ENCODE data around the gene GTF2F2.
A peak's percentile ranks its signal among the peaks of the same experiment; 100 is the strongest.

Gene GTF2F2

DNA sequence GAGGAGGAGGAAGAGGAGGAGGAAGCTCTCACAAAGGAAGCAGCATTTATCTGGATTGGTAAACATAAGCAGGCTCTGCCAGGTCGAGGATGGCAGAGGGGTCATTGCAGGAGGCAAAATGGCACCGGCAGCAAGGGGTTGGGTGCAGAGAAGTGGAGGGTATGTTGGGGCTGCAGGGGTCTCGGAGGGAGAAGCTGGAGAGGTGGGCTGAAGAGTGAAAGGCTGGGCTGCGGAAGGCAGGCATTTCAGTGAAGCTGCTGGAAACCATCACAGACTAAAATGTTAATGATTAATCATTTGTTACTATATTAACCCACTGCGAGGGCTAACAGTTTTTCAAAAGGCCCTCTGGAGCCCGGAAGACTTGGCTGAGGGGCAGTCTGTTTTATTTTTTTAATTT lies 196.0 kb downstream of the GTF2F2 start:
- TF ChIP-seq, protein P1, sequence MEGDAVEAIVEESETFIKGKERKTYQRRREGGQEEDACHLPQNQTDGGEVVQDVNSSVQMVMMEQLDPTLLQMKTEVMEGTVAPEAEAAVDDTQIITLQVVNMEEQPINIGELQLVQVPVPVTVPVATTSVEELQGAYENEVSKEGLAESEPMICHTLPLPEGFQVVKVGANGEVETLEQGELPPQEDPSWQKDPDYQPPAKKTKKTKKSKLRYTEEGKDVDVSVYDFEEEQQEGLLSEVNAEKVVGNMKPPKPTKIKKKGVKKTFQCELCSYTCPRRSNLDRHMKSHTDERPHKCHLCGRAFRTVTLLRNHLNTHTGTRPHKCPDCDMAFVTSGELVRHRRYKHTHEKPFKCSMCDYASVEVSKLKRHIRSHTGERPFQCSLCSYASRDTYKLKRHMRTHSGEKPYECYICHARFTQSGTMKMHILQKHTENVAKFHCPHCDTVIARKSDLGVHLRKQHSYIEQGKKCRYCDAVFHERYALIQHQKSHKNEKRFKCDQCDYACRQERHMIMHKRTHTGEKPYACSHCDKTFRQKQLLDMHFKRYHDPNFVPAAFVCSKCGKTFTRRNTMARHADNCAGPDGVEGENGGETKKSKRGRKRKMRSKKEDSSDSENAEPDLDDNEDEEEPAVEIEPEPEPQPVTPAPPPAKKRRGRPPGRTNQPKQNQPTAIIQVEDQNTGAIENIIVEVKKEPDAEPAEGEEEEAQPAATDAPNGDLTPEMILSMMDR (IDR thresholded peaks at IDR 0.05; ENCODE audit: extremely low read depth, missing control alignments), result no peak

DNA sequence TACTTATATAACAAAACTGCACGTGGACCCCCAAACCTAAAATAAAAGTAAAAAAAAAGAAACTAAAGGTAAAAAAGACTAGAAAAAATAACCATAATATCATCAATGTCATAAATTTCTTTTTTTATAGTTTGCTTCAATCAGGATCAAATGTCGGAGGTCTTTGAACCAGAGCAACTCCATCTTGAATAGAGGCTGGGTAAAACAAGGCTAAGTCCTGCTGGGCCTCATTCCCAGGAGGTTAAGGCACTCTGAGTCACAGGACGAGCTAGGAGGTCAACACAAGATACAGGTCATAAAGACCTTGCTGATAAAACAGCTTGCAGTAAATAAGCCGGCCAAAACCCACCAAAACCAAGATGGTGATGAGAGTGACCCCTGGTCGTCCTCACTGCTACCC lies 196.7 kb downstream of the GTF2F2 start:
- TF ChIP-seq, protein P1 (IDR thresholded peaks at IDR 0.05; ENCODE audit: extremely low read depth, missing control alignments), result no peak
- DNase-seq (ENCODE audit: low spot score), result no peak

More for the DNA sequence above, 196.0 kb downstream of the GTF2F2 start:
- DNase-seq (ENCODE audit: low spot score), result peak; percentile 39

DNA sequence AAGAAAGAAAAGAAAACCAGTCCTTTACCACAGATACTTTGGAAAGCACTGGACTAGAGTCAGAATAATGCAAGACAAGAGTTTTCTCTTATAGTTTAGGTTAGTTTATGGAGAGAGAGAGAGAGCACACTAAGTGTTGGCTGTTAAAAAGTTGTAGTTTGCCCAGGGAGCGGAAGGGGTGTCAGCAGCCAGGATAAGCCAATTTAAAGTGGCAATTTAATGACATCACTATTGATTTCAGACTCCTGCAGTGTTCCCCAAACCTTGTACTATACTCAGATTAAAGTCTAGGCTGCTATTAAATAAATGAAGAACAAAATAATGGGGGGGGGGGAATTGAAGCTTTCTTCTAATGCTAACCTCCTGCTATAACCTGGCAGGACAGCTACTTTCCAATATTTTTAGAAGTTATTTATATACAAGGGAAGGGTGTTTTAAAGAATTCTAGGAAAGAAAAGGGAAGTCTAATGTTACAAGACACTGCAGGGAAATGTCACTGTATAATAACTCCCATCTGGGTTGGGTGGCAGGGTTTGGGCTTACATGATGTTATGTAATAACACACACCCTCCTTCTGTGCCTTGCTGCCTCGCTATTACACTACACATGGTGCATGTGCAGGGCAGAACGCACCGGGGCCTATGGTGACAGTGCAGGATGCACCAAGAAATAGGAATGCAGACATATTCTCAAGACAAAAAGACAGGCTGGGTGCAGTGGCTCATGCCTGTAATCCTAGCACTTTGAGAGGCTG lies 200.7 kb downstream of the GTF2F2 start:
- no peak for DNase-seq (ENCODE audit: low spot score)
- TF ChIP-seq, protein P1 (IDR thresholded peaks at IDR 0.05; ENCODE audit: extremely low read depth, missing control alignments), result no peak

DNA sequence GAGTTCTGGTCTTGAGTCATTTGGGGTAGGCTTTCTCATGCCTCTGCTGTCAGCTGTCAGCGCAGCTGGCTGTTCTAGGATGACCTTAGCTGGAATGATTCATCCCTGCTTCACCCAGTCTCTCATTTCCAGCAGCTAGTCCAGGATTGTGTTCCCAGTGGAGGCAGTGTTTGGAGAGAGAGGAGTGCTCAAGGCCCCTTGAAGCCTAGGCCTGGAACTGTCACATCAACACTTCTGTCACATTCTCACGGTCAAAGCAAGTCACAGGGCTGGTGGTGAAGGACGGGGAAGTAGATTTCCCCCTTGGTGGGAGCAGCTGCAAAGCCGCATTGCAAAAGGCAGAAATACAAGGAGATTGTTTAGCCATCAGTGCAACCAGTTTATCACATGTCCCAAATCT lies 205.5 kb downstream of the GTF2F2 start:
- DNase-seq (ENCODE audit: low spot score), result no peak
- TF ChIP-seq, protein P1 (IDR thresholded peaks at IDR 0.05; ENCODE audit: extremely low read depth, missing control alignments), result no peak

DNA sequence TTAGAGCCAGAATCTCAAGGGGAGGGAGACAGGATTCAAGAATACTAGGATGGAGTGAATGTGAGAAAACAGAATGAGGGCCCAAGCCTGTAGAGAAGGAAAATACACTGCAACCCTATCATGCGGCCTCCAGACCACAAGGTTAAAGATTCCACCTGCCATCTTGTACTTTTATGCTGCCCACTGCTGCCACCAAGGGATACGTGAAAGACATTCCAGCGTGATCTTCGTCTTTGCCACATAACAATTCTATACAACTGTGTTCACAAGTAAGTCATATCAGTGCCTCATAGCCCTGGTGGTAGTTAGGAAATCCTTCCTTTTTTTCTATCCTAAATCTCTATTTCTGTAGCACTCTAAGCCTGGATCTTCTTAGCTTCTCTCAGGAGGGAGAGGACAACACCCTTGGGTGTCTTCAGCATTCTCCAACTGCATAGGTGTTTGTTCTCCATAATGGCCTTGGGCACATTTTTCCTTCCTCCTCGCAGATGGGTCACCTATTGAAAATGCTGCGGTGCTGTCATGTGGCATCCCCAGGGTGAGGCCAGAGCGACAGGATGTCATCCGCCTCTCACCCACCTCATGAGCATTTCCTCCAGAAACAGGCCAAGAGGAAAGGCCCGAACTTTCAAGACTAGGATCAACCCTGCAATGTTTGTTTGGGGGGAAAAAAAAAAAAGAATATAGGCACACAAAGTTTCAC lies 207.1 kb downstream of the GTF2F2 start:
- TF ChIP-seq, protein P1 (IDR thresholded peaks at IDR 0.05; ENCODE audit: extremely low read depth, missing control alignments), result no peak
- no peak for DNase-seq (ENCODE audit: low spot score)

DNA sequence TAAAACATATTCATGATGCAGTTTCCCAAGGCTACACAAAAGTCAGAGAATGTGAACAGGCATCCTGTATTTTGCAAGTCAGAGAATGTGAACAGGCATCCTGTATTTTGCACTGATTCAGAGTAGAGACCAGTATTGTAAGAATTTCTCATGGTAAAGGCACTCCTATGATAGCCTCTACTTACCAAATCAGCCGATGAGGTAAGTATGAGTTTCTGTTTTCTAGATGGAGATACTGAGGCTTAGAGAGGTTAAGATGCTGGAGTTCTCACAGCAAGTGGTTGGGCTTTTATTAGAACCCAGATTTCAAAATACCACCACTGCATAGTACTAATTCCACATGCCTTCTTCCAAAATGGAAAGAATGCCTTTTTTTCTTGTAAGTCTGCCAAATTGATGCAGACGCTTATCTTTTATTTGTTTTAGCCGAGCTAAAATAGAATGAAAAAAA lies 208.4 kb downstream of the GTF2F2 start:
- DNase-seq (ENCODE audit: low spot score), result no peak
- TF ChIP-seq, protein P1 (IDR thresholded peaks at IDR 0.05; ENCODE audit: extremely low read depth, missing control alignments), result no peak

DNA sequence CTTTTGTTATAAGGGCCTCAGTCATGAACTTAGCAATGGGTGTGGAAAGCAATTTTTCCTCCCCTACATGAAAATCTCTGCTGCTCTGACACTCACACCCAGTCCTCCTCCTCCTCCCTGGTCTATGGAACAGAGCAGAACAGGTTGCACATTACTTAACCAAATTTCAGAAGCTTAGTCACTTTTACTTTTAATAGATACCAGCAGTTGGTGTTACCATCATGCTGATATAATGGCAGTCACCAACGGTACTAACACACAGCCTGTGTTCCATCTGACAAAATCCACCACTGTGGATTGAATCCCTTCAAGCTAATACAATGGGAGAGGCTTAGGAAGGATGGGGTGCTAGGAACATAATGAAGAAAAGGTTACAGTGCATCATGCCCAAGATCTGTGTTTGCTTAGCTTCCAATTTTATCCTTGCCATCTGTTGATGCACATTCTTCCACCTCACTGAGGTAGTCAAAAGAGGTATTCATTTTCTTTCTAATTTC lies 210.9 kb downstream of the GTF2F2 start:
- no peak for DNase-seq (ENCODE audit: low spot score)
- TF ChIP-seq, protein P1 (IDR thresholded peaks at IDR 0.05; ENCODE audit: extremely low read depth, missing control alignments), result no peak

Data from GM20000 (cell line).